Fibroblast of peridontal ligament (primary cell): Measurements from ENCODE around the gene GAD1.

Experiments
- DNase-seq: peaks from one replicate; pipeline ENCODE4 v3.0.0-alpha.2; 2010; ENCODE audit errors: extremely low read depth

The GAD1 gene

DNA sequence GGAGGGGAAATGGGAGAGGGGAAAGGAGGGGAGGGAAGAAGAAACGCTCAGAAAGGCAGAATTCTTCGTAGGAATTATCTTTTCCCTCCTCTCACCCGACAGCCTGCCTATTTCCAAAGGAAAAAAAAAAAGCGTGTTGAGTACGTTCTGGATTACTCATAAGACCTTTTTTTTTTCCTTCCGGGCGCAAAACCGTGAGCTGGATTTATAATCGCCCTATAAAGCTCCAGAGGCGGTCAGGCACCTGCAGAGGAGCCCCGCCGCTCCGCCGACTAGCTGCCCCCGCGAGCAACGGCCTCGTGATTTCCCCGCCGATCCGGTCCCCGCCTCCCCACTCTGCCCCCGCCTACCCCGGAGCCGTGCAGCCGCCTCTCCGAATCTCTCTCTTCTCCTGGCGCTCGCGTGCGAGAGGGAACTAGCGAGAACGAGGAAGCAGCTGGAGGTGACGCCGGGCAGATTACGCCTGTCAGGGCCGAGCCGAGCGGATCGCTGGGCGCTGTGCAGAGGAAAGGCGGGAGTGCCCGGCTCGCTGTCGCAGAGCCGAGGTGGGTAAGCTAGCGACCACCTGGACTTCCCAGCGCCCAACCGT is at the start of gene GAD1:
GAD1 (plus strand) TSS at position 384 of the 589 bp plus-strand sequence. CDS start 1,705 bp downstream, outside the sequence.
- peak; percentile 14 for DNase-seq

DNA sequence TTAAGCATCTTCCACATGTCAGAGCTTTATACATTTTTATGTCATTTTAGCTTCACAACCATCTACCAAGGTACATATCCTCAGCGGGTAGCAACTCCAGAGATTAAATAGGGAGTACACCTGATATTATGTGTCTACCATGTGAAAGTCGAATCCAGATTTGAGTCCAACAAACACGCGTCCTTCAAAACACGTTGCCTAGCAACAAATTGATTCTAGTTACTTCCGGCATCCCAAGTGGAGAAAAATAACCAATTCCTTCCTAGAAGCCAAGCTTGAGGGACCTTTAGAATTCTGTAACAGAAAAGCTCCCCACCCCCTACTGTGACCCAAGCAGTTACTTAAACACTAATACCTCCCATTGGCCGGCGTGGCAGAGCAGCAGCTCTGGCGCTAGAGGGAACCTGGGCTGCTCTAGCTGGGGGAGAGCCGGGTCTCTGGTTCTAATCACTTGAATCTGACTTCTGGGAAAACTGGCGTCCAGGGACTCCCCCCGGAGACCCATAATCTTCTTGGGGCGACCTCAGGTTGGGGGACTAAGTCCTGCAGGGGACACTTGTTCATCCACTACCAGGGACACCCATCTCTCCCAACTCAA is 46.6 kb upstream of the GAD1 start, which contains the start of gene ERICH2:
ERICH2 (plus strand) TSS at position 371 of the 598 bp plus-strand sequence. CDS start 304 bp downstream, outside the sequence.
- DNase-seq, result peak; percentile 32

DNA sequence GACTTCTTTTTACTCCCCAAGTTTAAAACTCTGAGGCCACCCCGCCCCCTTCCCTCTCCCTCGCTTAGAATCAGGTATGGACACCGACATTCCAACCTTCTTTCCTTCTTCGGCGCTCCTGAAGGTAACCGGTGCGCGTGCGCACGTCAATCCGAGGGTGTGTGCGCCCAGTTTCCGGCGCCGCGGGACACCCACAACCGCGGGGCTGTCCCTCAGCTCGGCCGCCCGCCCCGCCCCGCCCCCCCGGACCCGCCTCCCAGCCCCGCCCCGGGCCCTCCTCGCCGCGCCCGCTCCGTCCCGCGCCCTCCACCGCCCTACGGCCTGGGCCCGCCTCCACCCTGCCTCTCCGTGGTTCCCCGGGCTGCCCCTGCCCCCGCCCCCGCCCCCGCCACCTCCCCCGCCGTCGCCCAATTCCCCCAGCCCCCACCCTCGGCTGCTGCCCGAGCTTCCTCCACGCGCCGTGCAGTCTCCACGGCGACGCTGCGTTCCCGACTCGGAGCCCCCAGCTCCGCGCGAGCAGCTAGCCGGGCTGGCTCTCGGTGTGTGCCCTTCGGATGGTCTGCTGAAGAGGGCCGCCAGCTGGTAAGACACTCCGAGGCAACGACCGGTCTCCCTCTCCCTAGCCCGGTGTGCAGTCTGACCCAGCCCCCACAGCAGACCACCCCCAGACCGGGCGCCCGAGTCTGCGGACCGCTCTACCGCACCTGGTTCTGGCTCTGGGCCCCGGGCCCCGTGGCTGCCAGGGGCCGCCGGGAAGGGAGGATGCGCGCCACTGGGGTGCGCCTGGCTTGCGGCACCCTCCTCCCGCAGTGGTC is 45.9 kb upstream of the GAD1 start:
- peak; percentile 27 for DNase-seq

DNA sequence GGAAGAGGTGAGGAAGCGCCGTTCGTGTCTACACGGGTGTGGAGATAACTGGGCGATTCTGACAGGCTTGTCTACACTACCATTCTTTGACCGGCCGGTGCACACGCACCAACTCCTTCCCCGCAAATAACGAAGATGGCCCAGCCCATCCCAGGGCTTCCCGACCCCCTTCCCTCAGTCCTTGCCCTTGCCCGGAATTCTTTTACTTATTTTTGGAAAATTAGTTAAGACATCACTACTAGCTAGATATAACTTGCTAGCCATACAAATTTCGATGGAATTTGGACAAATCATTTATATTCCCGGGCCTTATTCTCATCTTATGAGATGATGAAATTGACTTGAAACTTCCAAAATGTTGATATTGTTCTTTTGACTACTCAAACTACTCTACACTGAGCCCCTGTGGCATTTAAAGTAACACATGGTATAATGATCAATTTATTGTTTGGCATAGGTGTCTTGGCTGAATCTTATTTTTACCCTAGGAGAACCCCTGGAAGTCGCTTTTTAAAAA is 45.2 kb upstream of the GAD1 start:
- peak; percentile 16 for DNase-seq

DNA sequence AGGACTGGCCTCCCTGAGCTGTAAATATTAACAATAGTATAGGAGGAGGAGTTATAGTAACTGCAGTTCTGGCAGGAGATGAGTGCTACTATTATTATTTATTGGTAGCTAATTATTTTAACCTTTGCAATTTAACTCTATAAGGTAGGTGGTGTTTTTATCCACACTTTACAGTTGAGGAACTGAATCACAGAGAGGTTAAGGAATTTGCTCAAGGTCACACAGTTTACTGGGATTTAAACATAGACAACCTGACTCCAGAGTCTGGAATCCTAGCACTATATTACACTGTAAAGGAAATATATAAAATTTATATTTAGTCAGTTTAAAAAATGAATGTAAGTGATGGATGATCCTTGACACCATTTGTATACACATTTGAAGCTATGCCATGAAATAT is 44.4 kb upstream of the GAD1 start:
- no peak for DNase-seq

DNA sequence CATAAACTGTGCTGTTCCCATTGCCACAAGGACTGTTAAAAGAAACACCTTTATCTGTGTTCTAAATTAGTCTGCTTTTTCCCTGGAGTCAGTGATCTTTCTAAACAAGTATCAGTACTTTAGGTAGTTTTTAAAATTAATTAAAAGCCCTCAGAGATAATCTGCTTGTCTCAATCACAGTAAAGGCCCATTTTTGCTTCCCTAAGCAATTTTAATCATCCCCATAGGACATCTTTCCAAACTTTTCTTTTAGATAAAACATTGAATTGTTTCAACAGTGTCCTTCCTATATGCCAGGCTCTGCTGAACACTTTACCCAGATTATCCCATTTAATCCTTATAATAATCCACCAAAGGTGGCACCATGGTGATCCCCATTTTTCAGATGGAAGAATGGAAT is 42.6 kb upstream of the GAD1 start:
- DNase-seq, result no peak

DNA sequence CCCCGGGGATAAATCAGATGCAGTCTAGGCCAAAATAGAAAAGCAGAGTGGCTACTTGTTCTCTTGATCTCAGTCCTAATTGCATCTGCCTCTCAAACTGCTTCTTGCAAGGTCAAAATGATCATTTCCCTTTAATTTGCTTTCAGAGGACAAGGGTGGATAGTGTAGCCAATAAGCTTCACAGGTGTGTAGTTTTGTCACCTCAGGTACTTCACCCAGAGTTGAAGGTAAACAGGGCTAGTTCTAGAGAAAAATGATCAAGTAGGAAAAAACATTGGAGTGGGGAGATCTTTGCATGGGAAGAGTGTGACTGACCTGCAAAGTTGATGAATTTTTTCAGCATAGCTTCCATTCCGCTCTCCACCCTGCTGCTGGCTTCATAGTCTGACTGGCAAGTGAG is 37.8 kb upstream of the GAD1 start:
- no peak for DNase-seq

DNA sequence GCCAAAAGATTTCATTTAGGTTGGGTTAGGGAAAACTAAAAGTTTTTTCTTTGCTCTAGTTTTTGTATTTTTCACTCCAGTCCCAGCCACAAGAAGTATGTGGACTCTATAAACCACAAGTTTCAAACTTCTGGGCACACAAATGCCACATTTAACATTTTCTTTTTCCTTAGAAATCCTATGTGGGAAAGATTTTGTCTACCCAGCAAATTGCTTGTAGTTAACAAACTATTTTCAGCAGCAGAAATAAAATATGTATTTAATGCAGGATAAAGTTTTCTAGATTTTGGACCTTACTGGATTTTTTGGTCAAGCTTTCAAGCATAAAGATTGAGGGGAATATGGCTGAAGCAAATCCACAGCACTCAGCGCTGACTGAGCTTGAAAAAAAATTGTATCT is 37.4 kb upstream of the GAD1 start:
- no peak for DNase-seq

DNA sequence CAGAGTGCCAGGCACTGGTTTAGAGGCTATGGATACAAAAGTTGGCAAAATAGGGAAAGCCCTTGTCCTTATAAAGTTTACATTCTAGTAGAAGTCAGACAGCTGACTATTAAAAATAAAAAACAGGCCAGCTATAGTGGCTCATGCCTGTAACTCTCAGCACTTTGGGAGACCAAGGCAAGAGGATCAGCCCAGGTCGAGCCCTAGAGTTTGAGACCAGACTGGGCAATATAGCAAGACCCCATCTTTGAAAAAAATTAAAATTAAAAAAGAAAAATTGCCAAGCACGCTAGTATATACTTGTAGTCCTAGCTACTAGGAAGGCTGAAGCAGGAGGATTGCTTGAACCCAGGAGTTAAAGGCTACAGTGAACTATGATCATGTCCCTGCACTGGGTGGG is 34.0 kb upstream of the GAD1 start:
- no peak for DNase-seq

DNA sequence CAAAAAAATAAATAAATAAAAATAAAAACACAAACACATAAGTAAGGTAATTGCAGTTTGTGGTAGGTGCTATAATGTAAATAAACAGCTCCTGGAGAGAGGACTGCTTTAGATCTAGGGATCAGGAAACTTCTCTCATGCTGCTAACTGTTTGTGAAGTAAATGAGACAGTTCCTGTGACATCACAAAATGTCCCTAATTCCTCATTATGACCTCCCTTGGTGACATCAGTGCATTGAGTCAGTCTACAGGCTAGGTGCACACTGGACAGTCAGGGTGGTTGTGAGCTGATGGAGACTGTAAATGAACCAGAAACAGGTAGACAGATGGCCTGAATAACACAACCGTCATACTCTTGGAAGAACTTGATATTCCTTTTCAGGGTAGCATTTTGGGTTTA is 33.1 kb upstream of the GAD1 start:
- no peak for DNase-seq

DNA sequence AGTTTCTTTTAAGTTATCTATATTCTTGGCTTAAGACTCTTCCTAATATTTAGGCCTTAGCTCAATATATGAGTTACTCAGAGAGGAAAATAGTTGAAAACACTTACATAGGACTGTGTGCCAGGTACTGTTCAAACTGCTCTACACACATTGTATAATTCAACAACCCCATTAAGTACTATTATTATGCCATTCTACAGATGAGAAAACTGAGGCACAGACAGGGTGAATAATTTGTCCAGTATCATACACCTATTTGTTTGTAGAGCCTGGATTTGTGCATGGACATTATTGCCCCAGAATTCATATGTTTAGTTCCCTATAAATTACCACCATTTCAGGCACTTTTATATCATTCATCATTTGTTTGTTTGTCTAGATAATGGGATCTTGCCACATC is 17.7 kb upstream of the GAD1 start:
- DNase-seq, result no peak

DNA sequence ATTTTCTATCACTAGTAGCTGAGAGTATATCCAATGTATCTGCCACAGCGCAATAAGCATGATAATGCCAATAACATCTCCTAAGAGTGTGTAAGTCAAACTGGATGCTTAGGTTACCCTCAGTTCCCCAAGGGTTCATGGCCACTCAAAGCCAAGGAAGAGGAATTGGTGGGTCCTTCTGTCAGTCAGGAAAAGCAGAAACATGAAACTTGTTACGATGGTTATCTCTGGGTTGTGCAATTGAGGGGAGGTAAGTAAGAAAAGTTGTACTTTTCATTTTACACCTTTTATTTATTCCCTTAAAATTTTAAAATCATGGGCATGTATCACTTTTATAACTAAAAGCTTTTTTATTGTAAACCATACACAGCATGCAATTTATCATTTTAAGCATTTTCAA is 10.1 kb upstream of the GAD1 start:
- no peak for DNase-seq

DNA sequence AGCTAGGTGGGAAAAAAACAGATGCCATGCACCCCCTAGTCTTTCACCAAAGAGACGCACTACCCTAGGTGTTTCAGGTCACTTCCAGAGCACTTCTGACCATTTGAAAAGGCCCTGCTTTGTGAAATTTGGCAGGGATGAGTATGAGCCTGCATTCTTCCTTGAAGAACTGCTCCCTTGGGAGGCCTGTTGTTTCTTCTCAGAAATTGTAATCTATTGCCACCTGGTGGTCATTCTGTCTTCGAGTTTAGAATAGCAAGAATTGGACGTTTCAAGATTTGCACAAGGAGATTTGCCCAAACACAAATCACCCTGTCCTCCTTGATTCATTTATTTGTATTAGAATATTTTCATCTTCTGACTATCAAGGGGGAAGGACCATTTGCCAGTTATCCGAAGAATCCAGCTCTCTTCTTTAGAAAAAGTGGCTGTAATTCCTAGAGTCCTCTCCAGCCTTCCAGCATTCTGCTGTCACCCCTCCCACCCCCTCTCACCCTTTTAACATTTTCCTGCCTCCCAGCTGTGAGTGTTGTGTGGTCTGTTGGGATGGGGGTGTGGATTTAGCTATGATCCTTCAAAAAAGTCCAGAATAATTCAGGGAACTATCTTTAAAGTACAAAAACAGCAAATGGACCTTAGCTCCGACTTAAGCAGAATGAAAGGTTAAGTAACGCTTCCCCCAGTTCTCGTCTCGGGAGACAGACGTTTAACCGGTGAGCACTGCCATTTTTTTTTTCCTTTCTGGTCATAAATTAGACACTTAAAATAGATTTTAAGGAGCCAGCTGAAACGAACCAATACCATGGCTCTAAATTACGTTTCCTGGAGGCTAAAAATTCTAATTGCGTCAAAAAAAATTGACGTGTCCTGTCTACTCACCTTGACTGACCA is 3.7 kb upstream of the GAD1 start:
- peak; percentile 98 for DNase-seq

DNA sequence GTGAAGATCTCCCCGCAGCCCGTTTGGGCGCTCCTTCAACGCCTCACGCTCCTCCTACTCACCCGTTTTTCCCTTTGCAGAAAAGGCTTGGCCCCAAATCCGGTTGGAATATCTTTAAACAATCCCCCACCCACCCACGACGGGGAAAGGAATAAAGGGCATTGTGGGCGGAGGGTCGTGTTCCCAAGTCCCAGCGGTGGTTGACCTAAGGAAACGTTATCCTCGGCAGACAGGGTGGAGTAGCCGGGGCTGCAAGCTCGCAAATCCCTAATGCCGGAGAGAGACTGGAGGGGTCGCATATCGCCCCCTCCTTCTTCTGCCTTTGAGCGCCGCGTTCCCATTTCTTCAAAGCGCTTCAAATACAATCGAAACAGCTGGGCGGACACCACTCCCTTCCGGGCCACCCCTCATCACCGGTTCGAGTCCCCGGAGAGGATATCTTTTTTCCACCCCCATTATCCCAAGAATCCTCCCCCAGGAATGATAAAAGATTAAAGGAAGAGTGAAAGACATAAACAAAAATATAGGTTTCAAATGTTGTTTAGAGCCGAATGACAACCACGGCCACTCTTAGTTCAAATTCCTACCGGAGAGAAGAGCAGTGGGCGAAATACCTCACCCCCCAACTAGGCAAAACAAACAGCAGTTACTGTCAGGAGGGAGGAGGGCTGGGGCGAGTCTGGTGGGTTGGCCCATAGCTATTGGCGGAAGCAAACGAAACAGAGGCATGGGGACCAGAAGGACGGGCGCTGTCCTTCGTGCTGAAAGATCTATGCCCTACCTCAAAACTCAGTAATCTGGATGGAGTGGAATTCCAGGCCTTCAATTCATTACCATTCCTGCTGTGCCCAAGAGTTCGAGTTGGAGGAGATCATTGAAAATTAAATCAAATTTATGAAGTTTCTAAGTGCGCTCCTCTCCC is 2.8 kb upstream of the GAD1 start:
- peak; percentile 55 for DNase-seq

DNA sequence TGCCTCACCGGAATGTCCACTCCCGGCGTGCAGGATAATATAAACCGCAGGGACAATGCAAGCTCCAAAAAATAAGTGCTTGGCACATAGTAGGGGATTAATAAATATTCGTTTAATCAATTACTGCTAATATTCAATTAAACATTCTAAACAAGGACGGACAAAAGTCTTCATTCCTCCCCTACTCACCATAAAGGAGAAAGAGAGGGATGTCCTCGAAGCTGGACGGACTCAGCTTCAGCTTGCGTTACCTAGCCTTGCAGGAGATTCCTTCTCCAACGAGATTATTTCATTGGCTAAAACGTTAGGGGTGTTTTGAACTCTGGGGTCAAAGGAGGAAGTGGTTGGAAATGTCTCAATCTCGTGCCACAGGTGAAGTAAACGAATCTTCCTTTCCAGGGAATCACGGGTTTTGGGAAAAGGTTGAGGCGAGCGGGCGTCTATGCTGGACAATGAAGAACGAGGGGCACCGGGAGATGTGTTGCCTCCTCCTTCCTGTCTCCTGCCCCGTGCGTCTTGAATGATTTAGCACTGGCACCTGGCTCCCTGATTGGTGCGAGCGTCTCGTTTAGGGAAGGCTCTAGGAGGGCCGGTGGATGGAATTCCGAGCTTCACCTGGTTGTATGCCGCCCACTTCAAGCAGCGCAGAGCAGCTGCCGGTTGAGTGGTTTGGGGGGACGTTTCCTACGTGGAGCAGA is 2.0 kb upstream of the GAD1 start:
- no peak for DNase-seq

DNA sequence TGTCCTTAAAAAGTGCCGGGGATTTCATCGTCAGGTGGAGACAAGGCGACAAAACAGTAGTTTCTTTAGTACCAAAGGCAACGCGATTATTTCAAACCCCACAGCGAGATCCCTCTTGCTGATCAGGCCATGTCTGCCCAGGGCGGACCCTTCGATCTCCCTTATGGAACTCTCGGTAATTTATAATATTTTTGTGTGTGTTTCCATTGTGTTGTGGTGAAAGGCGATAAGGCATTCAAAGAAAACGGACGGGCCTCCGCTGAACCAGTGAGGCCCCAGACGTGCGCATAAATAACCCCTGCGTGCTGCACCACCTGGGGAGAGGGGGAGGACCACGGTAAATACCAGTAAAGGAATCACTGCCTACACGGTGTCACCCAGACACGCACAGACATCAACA is 1.4 kb upstream of the GAD1 start:
- DNase-seq, result no peak

DNA sequence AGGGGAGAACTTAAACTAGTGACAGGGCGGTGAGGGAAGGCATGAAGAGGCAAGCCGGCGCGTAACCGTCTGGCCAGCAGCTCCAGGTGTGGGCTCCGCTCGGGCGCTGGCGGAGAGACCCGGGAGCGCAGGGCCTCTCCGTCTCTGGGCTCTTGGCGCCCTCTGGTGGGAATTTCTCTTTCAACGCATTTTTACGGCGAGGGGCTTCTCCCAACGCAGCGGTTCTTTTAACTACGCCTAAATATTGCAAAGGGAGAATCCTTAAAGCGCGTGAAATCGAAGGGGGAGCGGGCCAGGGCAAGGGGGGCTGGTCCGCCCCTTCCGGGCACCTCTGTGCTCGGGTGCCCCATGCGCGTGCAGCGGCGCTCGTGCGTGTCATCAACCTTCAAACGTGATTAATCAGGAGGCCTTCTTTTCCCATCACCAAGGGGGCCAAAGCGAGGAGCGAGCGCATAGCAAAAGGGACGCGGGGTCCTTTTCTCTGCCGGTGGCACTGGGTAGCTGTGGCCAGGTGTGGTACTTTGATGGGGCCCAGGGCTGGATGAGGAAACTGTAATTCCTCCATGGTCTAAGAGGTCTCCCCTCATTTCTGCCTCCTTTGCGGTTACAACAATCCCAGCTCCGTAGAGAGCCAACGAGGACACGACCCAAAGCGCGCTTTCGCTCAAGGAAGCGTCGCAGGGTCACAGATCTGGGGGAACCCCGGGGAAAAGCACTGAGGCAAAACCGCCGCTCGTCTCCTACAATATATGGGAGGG is 762 bp upstream of the GAD1 start:
- peak; percentile 10 for DNase-seq

DNA sequence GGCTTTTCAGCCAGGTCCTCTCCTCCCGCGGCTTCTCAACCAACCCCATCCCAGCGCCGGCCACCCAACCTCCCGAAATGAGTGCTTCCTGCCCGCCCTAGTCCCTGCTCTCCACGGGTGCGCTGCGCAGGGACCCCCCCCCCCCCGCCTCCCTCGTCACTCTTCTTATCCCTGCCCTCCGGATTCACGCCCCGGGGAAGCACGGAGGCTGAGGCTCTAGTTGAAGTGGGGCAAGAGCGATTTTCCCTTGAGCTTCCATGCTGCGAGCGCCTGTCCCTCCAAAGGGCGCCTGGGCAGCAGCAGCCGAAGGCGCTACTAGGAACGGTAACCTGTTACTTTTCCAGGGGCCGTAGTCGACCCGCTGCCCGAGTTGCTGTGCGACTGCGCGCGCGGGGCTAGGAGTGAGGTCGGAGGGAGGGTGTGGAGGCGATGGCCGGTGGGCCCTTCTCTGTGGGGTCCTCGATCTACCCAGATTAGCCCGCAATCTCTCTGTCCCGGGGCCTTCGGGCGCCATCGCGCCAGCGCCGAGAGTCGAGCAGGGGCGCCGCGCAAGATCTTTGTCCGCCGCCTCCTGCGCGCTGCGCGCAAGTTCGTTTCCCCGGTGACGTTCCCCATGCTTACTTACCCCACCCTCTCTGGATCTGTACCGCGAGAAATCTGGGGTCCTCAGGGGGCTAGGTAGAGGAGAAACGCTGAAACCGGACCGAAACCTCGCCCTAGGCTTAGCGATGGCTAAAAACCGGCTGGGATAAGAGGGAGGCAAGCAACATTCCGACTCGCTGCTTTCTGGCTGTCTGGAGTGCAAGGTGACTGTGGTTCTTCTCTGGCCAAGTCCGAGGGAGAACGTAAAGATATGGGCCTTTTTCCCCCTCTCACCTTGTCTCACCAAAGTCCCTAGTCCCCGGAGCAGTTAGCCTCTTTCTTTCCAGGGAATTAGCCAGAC is 677 bp downstream of the GAD1 start:
- peak; percentile 21 for DNase-seq
